Muscle of arm (tissue), 12 donors: ENCODE measurements around the gene MRPL51. TPM values are rescaled to one million over a fixed set of nuclear protein-coding genes. Genes with fewer than 3 reads are reported as not detected.

Experiments
- DNase-seq: peaks from one replicate; pipeline ENCODE4 v3.0.0-alpha.2; 2013
- polyA plus RNA-seq, 12 donors: library from polyadenylated mRNA; unstranded; fragments of 120-200 nt; gene quantifications; one replicate each; pipeline ENCODE4 v1.2.1, GENCODE V29; 2013; ENCODE audit not compliant: insufficient read length in 12 of 12

Gene MRPL51
- polyA plus RNA-seq, 12 donors, result 104 to 178 (median 131) TPM; not detected in 1

DNA sequence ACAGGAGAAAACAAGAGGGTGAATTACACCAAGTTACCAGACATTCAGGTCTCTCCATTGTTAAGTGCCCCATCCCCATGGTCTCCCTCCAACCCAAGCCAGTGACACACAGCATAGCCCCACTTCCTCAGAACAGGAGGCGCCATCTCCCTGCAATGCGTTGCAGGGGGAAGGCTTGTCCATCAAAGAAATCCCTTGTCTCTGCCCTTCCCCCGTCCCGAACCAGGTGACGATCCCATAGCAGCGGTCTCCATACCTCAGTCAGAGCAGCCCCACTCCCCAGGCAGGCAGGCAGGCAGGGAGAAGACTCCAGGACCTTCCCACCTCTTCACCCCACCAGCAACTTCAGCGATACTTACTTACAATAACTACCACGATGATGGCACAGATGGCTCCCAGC lies 28.5 kb downstream of the MRPL51 start:
- DNase-seq, result no peak

- no peak for DNase-seq
Measured at GRCh38 chr12:6463858-6464257, 29.2 kb downstream of the MRPL51 start.

GRCh38 chr12:6463216-6463615 lies 29.8 kb downstream of the MRPL51 start:
- DNase-seq, result no peak

DNA sequence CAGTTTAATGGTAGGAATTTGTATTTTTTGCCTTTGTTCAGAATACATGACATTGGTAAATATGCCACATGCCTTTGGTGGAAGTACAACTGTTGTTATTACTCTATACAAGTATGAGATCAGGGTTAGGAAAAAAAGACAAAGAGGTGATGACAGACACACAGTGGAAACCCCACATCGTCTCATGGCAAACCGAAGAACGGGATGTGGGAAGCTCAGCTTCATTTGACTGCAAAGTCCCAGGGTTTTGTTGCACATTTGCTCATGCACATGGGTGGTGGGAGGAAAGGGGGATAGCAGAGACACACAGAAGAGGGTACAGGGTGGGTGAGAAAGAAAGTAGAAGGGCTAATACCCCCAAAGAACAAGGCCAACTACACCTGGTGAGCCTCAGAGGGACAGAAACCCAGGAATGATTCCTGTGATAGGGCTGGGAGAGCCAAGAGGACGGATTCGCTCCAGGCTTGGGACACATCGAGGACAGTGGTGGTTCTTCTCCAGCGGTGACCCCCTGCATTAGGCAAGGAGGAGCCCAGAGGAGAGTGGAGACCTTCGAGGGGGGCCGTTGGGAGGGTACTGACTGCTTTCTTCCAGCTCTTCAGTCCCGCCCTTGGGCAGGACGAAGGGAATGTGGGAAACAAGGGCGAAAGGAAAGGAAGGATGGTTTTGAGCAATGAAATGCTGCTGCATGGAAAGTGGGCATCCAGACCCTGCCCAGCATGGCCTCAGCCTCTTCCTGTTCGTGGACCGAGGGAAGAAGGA lies 30.6 kb downstream of the MRPL51 start:
- no peak for DNase-seq

DNA sequence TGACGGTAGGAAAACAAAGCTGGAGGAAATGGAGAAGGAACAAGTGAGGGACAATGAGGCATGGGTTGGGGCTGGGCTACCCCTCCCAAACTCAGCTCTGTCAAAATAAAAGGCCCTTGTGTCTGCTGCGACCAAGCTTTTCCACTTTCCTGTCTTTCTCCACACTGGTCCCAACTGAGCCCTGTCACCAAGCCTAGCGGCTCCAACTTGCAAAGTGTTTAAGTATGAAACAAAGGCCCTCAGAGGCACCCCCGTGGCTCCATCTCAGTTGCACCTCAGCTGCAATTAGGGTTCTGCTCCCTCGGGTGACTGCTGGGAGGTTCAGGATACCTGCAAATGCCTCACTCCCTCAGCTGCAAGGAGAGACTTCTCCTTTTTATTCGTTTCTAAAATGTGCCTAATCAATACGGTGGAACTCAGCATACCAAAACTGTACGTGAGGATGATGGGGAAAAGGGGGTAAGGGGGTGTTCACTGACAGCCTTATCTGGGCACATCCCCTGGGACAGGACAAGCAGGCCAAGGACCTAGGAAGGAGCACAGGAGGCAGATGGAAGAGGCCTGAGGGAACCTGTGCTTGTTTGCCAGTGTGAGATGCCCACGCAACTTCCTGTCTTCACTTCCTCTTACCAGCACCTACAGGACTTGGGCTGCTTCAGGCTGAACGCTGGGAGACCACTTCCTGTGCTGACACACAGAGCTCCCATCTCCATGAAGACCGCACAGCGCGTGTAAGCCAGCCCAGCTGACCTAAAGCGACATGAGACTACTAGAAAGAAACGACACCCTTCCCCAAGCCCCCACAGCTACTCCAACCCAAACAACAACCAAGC lies 31.4 kb downstream of the MRPL51 start:
- DNase-seq, result no peak

DNA sequence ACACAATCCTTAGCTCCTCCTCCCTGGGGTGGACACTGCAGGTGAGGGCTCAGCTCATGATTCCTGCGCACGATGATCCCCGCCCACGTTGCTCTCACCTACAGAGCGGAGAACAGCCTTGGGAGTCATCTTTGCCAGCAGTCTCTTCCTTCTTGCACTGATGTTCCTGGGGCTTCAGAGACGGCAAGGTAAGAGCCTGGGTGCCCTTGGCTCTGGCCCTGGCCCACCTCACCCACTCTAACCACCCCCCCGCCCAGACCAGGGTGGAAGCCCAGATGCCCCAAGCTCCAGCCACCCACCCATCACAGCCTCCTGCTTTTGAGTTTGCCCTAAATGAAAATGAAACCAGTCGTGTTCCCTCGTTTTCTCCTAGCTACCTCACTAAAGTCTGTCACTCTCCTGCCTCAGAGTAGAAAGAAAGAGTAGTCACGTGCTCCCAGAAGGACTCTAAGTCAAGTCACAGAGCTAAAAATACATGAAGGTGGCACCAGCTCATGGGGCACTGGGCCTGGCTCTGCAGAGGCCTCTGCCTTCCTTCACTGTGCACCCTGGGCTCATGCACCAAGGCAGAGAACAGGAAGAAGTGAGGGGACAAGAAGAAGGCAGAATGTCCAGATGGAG lies 32.2 kb downstream of the MRPL51 start:
- no peak for DNase-seq

DNA sequence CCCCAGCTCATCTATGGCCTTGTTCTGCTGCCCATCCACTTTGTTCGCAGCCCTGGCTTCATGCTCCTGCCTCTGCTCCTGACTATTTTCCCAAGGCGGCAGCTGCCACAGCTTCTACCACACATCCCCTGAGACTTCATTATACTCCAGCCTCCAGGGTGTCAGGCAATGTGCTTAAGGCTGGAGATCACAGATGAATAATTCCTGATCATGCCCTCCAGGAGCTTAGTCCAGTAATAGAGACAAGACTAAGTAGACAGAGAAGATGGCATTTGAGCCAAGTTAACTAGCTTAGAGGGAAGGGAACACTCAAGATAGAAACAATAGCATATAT lies 34.1 kb downstream of the MRPL51 start:
- no peak for DNase-seq

- no peak for DNase-seq
Measured at GRCh38 chr12:6458281-6459003, 34.6 kb downstream of the MRPL51 start.

GRCh38 chr12:6457220-6457945 lies 35.7 kb downstream of the MRPL51 start:
- DNase-seq, result no peak

- DNase-seq, result no peak
Measured at GRCh38 chr12:6452944-6453630, 40.0 kb downstream of the MRPL51 start.

- no peak for DNase-seq
Measured at GRCh38 chr12:6452245-6452943, 40.7 kb downstream of the MRPL51 start.

- peak; percentile 92 for DNase-seq
Measured at GRCh38 chr12:6451348-6452244, 41.5 kb downstream of the MRPL51 start, which contains the start of gene TAPBPL. TSS of gene TAPBPL (plus strand) at chr12:6452042. CDS start at chr12:6452249, 207 bp downstream.

- DNase-seq, result no peak
Measured at GRCh38 chr12:6450869-6451347, 42.2 kb downstream of the MRPL51 start.

GRCh38 chr12:6450091-6450868 lies 42.8 kb downstream of the MRPL51 start:
- no peak for DNase-seq

GRCh38 chr12:6444704-6445688 lies 48.1 kb downstream of the MRPL51 start, which contains the start of gene CD27:
TSS of gene CD27 (plus strand) at chr12:6444955. CDS start at chr12:6445096, 141 bp downstream.
- DNase-seq, result no peak

GRCh38 chr12:6444031-6444430 lies 49.0 kb downstream of the MRPL51 start:
- no peak for DNase-seq
